ENCODE results near the gene IFIT1. TPM values are rescaled to one million over a fixed set of nuclear protein-coding genes. Genes with fewer than 3 reads are reported as not detected.
"Not testable (repeated sequence)": the region's sequence is repeated elsewhere in the genome, so short reads cannot be mapped to it uniquely, and the experiment has no call there.

The IFIT1 gene
- total RNA-seq, 3 donors from 2014 or later = 6.2 to 21.5 (median 8.3) TPM

DNA sequence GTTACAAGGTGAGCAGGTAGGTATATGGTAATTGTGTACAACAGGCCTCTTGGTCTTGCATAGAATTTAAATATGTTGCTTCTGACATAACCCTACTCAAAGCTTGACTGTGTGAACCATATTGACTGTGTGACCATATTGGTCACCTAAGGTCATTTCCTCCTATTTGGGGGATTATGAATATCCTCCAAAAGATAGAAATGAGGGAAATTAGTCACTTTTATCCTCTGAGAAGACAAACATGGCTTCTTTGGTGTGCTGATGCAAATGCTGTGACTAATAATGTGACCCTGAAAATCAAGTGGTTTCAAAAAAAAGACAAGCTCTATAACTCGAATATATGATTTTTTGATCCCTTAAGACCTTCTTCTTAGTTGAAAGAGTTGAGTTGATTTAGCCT lies 49.9 kb downstream of the IFIT1 start:
- TF ChIP-seq, protein P1, sequence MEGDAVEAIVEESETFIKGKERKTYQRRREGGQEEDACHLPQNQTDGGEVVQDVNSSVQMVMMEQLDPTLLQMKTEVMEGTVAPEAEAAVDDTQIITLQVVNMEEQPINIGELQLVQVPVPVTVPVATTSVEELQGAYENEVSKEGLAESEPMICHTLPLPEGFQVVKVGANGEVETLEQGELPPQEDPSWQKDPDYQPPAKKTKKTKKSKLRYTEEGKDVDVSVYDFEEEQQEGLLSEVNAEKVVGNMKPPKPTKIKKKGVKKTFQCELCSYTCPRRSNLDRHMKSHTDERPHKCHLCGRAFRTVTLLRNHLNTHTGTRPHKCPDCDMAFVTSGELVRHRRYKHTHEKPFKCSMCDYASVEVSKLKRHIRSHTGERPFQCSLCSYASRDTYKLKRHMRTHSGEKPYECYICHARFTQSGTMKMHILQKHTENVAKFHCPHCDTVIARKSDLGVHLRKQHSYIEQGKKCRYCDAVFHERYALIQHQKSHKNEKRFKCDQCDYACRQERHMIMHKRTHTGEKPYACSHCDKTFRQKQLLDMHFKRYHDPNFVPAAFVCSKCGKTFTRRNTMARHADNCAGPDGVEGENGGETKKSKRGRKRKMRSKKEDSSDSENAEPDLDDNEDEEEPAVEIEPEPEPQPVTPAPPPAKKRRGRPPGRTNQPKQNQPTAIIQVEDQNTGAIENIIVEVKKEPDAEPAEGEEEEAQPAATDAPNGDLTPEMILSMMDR (IDR thresholded peaks at IDR 0.05) = no peak
- DNase-seq = no peak
- intact Hi-C loops (cut with DNase I, micrococcal nuclease) = no loop called here
- Histone ChIP-seq H3K36me3 (ENCODE audit: low read depth) (no peaks in the 10 kb centered on the region), H3K9me3 (no peaks in the 10 kb centered on the region), H3K4me3 (no peak overlapping the region), H3K4me1 (ENCODE audit: low read depth) (peaks cover 7% of the 10 kb centered on the region)
- ATAC-seq = no peak

DNA sequence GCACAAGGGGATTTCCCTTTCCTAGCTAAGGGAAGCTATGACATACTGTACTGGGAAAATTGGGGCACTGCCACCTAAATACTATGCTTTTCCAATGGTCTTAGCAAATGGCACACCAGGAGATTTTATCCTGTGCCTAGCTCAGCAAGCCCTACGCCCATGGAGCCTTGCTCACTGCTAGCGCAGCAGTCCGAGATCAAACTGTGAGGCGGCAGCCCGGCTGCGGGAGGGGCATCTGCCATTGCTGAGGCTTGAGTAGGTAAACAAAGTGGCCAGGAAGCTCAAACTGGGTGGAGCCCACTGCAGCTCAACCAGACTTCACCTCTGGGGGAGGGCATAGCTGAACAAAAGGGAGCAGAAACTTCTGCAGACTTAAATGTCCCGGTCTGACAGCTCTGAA lies 52.4 kb downstream of the IFIT1 start:
- H3K36me3 ChIP-seq (ENCODE audit: low read depth); H3K4me1 ChIP-seq (ENCODE audit: low read depth); DNase-seq; H3K9me3 ChIP-seq; intact Hi-C loops (cut with DNase I, micrococcal nuclease); ATAC-seq; H3K4me3 ChIP-seq: not testable (repeated sequence)

DNA sequence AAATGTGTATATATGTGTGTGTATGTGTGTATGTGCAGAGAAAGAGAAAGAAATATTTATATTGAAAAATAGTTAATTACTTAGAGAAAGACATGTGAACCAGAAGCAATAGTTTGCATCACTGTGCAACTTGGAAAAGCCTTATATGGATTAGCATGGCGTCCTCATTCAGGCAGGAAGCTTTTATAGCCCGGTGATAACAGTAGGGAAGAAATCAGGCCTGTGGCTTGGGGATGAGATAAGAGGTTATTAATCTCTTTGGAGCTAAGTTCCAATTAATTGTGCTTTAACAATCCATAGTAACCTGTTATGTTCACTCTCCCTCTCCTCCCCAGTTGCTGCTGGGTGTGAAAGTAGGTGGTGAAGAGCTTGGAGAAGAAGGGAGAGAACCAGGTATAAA lies 58.5 kb downstream of the IFIT1 start:
- DNase-seq = no peak

DNA sequence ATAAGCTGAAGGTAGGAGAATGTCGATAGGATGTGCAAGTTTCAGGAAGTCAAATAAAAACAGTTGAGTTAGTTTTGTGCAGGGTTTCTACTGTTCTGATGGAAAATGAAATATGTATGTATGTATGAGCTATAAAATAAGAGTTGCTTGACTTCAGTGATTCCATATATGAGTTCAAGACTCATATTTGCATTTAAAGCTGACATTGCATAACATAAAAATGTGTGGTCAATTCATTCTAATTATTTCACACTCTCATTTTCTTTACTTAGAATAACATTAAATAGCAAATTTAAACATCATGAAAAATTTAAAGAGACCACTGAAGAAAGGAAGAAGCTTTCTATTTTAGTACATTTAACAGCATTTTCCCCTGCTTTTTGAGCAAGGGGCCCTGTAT lies 59.8 kb downstream of the IFIT1 start:
- TF ChIP-seq, protein P1 (IDR thresholded peaks at IDR 0.05) = no peak
- Histone ChIP-seq H3K4me1 (ENCODE audit: low read depth) (no peaks in the 10 kb centered on the region), H3K9me3 (no peaks in the 10 kb centered on the region), H3K36me3 (ENCODE audit: low read depth) (no peaks in the 10 kb centered on the region), H3K4me3 (no peak overlapping the region)
- DNase-seq = no peak
- ATAC-seq = no peak
- intact Hi-C loops (cut with DNase I, micrococcal nuclease) = no loop called here

More for the DNA sequence above, 58.5 kb downstream of the IFIT1 start:
- Histone ChIP-seq H3K4me3 (no peak overlapping the region), H3K36me3 (ENCODE audit: low read depth) (no peaks in the 10 kb centered on the region), H3K9me3 (no peaks in the 10 kb centered on the region), H3K4me1 (ENCODE audit: low read depth) (no peaks in the 10 kb centered on the region)
- intact Hi-C loops (cut with DNase I, micrococcal nuclease) = no loop called here
- TF ChIP-seq, protein P1 (IDR thresholded peaks at IDR 0.05) = no peak
- ATAC-seq = no peak

DNA sequence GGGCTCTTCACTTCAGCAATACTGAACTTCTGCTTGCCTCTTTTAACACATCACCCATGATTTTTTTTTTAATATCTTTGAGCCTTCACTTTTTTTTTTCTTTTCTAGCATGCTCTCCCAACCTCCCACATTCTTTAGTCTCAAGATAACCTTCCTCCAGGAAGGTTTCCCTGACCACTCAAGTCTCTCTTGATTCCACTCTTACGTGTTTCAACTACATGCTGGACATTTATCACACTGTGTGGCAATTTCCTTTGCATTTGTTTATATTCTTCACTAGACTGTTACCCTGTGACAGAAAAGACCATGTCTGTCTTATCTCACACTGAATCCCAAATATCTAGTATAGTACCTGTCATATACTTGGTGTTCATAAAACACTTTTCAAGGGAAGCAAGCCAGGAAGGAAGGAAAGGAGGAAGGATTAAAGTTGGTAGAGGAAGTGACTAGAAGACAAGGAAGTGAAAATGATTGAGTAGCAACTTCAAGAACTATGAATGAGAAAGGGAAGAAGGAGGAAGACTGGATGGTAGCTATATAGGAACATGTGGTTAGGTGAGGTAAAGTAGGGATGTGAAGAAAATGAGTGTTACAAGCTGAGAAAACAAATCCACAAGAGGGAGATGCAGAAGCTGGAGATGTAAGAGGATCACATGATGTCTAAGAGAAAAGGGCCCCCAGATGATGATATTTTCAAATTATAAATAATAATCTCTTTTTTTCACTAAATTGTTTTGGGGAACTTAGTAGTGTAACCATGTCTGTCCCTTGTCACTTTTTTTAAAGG lies 62.3 kb downstream of the IFIT1 start:
- no peak for ATAC-seq
- TF ChIP-seq, protein P1 (IDR thresholded peaks at IDR 0.05) = no peak

More for the DNA sequence above, 62.3 kb downstream of the IFIT1 start:
- Histone ChIP-seq H3K4me3 (no peak overlapping the region), H3K4me1 (ENCODE audit: low read depth) (no peaks in the 10 kb centered on the region), H3K9me3 (no peaks in the 10 kb centered on the region), H3K36me3 (ENCODE audit: low read depth) (no peaks in the 10 kb centered on the region)
- intact Hi-C loops (cut with DNase I, micrococcal nuclease) = no loop called here
- no peak for DNase-seq

Other genes starting within 250 kb of the IFIT1 start
- gene CH25H, start 185.3 kb upstream of the IFIT1 start, total RNA-seq = 1 to 10 TPM in 1 of 3 donors, under 1 TPM in 2; 0.80 to 1.2 (median 0.84) TPM
- 10 to 100 TPM; 20.6 to 34.5 (median 29.6) TPM for gene LIPA, start 140.8 kb upstream of the IFIT1 start, total RNA-seq
- gene IFIT2, start 90.6 kb upstream of the IFIT1 start, total RNA-seq = 1 to 10 TPM; 6.9 to 7.6 (median 7.5) TPM
- gene IFIT3, start 64.6 kb upstream of the IFIT1 start, total RNA-seq = 10 to 100 TPM in 2 of 3 donors, 1 to 10 TPM in 1; 5.8 to 12.7 (median 11.2) TPM
- not detected for gene IFIT1B, start 14.6 kb upstream of the IFIT1 start, total RNA-seq
- 10 to 100 TPM in 2 of 3 donors, 1 to 10 TPM in 1; 9.8 to 19.1 (median 12.9) TPM for gene IFIT5, start 21.9 kb downstream of the IFIT1 start, total RNA-seq
- gene SLC16A12, start 143.0 kb downstream of the IFIT1 start, total RNA-seq = under 1 TPM; 0.12 to 0.47 (median 0.23) TPM

Data from mucosa of descending colon (tissue), 3 donors.